ENCODE data around the gene PPP1R13L.
A peak's percentile ranks its signal among the peaks of the same experiment; 100 is the strongest.
"Not testable (repeated sequence)": the region's sequence is repeated elsewhere in the genome, so short reads cannot be mapped to it uniquely, and the experiment has no call there.

Gene PPP1R13L

GRCh38 chr19:45439190-45439568 is 34.3 kb upstream of the PPP1R13L start:
- H4K20me1 ChIP-seq (ENCODE audit: insufficient read depth) = no peaks in the 10 kb centered on the region

DNA sequence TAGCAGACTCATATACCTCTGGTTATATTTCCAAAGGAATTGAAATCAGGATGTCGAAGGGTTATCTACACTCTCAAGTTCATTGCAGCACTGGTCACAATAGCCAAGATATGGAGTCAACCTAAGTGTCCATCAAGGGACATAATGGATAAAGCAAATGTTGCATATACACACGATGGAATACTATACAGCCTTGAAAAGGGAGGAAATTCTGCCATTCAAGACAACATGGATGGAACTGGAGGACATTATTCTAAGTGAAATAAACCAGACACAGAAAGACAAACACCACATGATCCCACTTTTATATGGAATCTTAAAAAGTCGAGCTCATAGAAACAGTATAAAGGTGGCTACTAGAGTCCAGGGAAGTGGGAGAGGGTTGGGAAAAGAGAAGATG is 32.5 kb upstream of the PPP1R13L start:
- Histone ChIP-seq H3K9ac (no peak overlapping the region), H4K20me1 (ENCODE audit: insufficient read depth) (no peaks in the 10 kb centered on the region), H3K4me1 (ENCODE audit: low read depth, poor library complexity, severe bottlenecking) (peaks cover 29% of the 10 kb centered on the region), H3K4me3 (IDR thresholded peaks at IDR 0.05; ENCODE audit: insufficient read depth, low read depth, low read length) (no peak overlapping the region), H3K4me2 (no peak overlapping the region), H2AFZ (ENCODE audit: low read depth) (no peak overlapping the region), H3K27ac (no peak overlapping the region), H3K36me3 (ENCODE audit: insufficient read depth) (no peaks in the 10 kb centered on the region), H3K79me2 (ENCODE audit: insufficient read depth, low read depth) (no peaks in the 10 kb centered on the region), H3K27me3 (ENCODE audit: insufficient read depth, low read depth) (no peaks in the 10 kb centered on the region)
- no peak for TF ChIP-seq CTCF (conservative IDR thresholded peaks at IDR 0.05; ENCODE audit: low read depth, low read length)

More at GRCh38 chr19:45439190-45439568, 34.3 kb upstream of the PPP1R13L start:
- H3K36me3 ChIP-seq (ENCODE audit: insufficient read depth) = no peaks in the 10 kb centered on the region
- peaks cover 39% of the 10 kb centered on the region for H3K4me1 ChIP-seq (ENCODE audit: low read depth, poor library complexity, severe bottlenecking)
- H2AFZ ChIP-seq (ENCODE audit: low read depth) = peak overlapping the region; percentile 67
- H3K4me2 ChIP-seq = peak overlapping the region; percentile 63; the same call in 1 of the 2 replicates
- no peaks in the 10 kb centered on the region for H3K79me2 ChIP-seq (ENCODE audit: insufficient read depth, low read depth)
- H3K27me3 ChIP-seq (ENCODE audit: insufficient read depth, low read depth) = no peaks in the 10 kb centered on the region
- TF ChIP-seq CTCF (conservative IDR thresholded peaks at IDR 0.05; ENCODE audit: low read depth, low read length) = no peak
- peak overlapping the region; percentile 76 for H3K27ac ChIP-seq
- H3K4me3 ChIP-seq (IDR thresholded peaks at IDR 0.05; ENCODE audit: insufficient read depth, low read depth, low read length) = no peak overlapping the region
- peak overlapping the region; percentile 84 for H3K9ac ChIP-seq

- not testable (repeated sequence) for H3K27ac ChIP-seq; H3K4me3 ChIP-seq (IDR thresholded peaks at IDR 0.05; ENCODE audit: insufficient read depth, low read depth, low read length); H3K79me2 ChIP-seq (ENCODE audit: insufficient read depth, low read depth); H3K4me2 ChIP-seq; H3K9ac ChIP-seq; H3K27me3 ChIP-seq (ENCODE audit: insufficient read depth, low read depth); H4K20me1 ChIP-seq (ENCODE audit: insufficient read depth); H3K36me3 ChIP-seq (ENCODE audit: insufficient read depth); H2AFZ ChIP-seq (ENCODE audit: low read depth)
- H3K4me1 ChIP-seq (ENCODE audit: low read depth, poor library complexity, severe bottlenecking) = peaks cover 27% of the 10 kb centered on the region
These were observed 27.7 kb upstream of the PPP1R13L start for GRCh38 chr19:45432543-45432942.

DNA sequence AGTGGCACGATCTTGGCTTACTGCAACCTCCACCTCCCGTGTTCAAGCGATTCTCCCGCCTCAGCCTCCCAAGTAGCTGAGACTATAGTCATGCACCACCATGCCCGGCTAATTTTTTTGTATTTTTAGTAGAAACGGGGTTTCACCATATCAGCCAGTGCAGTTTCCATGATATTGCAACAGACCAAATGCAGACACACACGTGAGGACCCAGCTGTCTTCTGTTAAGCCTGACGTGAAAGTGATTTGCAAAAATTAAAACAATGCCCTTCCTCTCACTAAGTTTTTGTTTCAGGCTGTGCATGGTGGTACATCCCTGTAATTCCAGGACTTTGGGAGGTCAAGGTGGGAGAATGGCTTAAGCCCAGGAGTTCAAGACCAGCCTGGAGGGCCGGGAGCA is 26.1 kb upstream of the PPP1R13L start:
- not testable (repeated sequence) for H3K27me3 ChIP-seq (ENCODE audit: insufficient read depth, low read depth); H2AFZ ChIP-seq (ENCODE audit: low read depth); H3K27ac ChIP-seq; H3K9ac ChIP-seq; H4K20me1 ChIP-seq (ENCODE audit: insufficient read depth); H3K4me3 ChIP-seq (IDR thresholded peaks at IDR 0.05; ENCODE audit: insufficient read depth, low read depth, low read length); H3K36me3 ChIP-seq (ENCODE audit: insufficient read depth); H3K79me2 ChIP-seq (ENCODE audit: insufficient read depth, low read depth); H3K4me2 ChIP-seq
- peaks cover 30% of the 10 kb centered on the region for H3K4me1 ChIP-seq (ENCODE audit: low read depth, poor library complexity, severe bottlenecking)

DNA sequence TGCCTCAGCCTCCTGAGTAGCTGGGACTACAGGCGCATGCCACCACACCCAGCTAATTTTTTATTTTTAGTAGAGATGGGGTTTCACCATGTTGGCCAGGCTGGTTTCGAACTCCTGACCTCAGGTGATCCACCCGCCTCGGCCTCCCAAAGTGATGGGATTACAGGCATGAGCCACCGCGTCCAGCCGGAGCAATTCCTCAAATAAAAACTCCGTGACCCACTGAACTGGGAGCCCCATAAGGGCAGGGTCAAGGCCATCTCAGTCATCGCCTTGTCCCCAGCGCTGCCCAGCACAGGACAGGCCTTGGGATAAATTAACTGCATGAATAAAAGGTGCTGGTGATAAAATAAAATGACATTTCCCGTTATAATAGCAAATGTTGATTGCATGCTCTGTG is 25.0 kb upstream of the PPP1R13L start:
- H3K79me2 ChIP-seq (ENCODE audit: insufficient read depth, low read depth); H2AFZ ChIP-seq (ENCODE audit: low read depth); H3K36me3 ChIP-seq (ENCODE audit: insufficient read depth); H3K27me3 ChIP-seq (ENCODE audit: insufficient read depth, low read depth); H3K4me3 ChIP-seq (IDR thresholded peaks at IDR 0.05; ENCODE audit: insufficient read depth, low read depth, low read length); H3K27ac ChIP-seq; H3K4me2 ChIP-seq; H3K9ac ChIP-seq; H4K20me1 ChIP-seq (ENCODE audit: insufficient read depth): not testable (repeated sequence)
- H3K4me1 ChIP-seq (ENCODE audit: low read depth, poor library complexity, severe bottlenecking) = peaks cover 38% of the 10 kb centered on the region

- Histone ChIP-seq H3K27me3 (ENCODE audit: insufficient read depth, low read depth) (peaks cover 3% of the 10 kb centered on the region; the same call in 1 of the 2 replicates), H3K9ac (no peak overlapping the region; the same call in 1 of the 2 replicates)
- TF ChIP-seq CTCF (conservative IDR thresholded peaks at IDR 0.05; ENCODE audit: low read depth, low read length) = peak; percentile 42; the same call in 1 of the 2 replicates
These were observed 23.7 kb upstream of the PPP1R13L start for GRCh38 chr19:45428384-45429231.

More at GRCh38 chr19:45428384-45429231, 23.7 kb upstream of the PPP1R13L start:
- Histone ChIP-seq H3K4me1 (ENCODE audit: low read depth, poor library complexity, severe bottlenecking) (peaks cover 42% of the 10 kb centered on the region), H3K36me3 (ENCODE audit: insufficient read depth) (no peaks in the 10 kb centered on the region), H3K4me3 (IDR thresholded peaks at IDR 0.05; ENCODE audit: insufficient read depth, low read depth, low read length) (no peak overlapping the region), H3K4me2 (peak overlapping the region; percentile 87), H3K27ac (no peak overlapping the region), H4K20me1 (ENCODE audit: insufficient read depth) (no peaks in the 10 kb centered on the region), H2AFZ (ENCODE audit: low read depth) (peak overlapping the region; percentile 53; the same call in 1 of the 2 replicates), H3K79me2 (ENCODE audit: insufficient read depth, low read depth) (no peaks in the 10 kb centered on the region)

Data from KMS-11 (cell line).